HL-60 (cell line): ENCODE data around the gene ST6GALNAC1.

Experiments
- DNase-seq, 2 experiments: peaks; one replicate each; pipeline ENCODE4 v3.0.0-alpha.2; 2010 to 2020; ENCODE audit warnings: low read depth in 1 of 2, low spot score in 1 of 2
- H3K27ac ChIP-seq: fragments of 250-450 bp; sonication (Bioruptor Pico); replicated peaks from 2 replicates; pipeline ENCODE4 v1.5.1; 2020; ENCODE audit warnings: mild to moderate bottlenecking, moderate library complexity
- H3K27me3 ChIP-seq: fragments of 250-450 bp; sonication (Bioruptor Pico); 2 replicates; pipeline ENCODE4 v1.5.1; 2021; ENCODE audit warnings: mild to moderate bottlenecking, moderate library complexity; ENCODE audit not compliant: insufficient read depth, poor library complexity, severe bottlenecking
- H3K4me3 ChIP-seq: replicated peaks from 2 replicates; pipeline ENCODE4 v1.5.1; 2011; ENCODE audit warnings: mild to moderate bottlenecking, control low read depth, low read length; ENCODE audit not compliant: insufficient read depth
- CTCF ChIP-seq: IDR thresholded peaks from one replicate; pipeline ENCODE4 v1.5.1; 2011; ENCODE audit warnings: low read length, control low read depth, inconsistent platforms; ENCODE audit not compliant: insufficient read depth
- GABPA ChIP-seq: IDR thresholded peaks from 2 replicates; pipeline ENCODE4 v1.6.1; 2012; ENCODE audit warnings: low read depth
- POLR2AphosphoS5 ChIP-seq: IDR thresholded peaks from 2 replicates; pipeline ENCODE4 v1.6.1; 2012; ENCODE audit warnings: low read depth
- REST ChIP-seq: IDR thresholded peaks from 2 replicates; pipeline ENCODE4 v1.6.1; 2012; ENCODE audit warnings: low read depth; ENCODE audit not compliant: insufficient replicate concordance
- SPI1 ChIP-seq: IDR thresholded peaks from 2 replicates; pipeline ENCODE4 v1.6.1; 2012; ENCODE audit warnings: low read depth, mild to moderate bottlenecking, borderline replicate concordance

The ST6GALNAC1 gene

GRCh38 chr17:76681222-76682137, 37.9 kb upstream of the ST6GALNAC1 start:
- peak in 1 of 2 experiments; percentile 75 for DNase-seq
- no peak overlapping the region for H3K4me3 ChIP-seq
- no peak for TF ChIP-seq GABPA
- peak; percentile 84 for TF ChIP-seq CTCF
- no peak for TF ChIP-seq POLR2AphosphoS5
- TF ChIP-seq REST: no peak
- TF ChIP-seq SPI1: no peak
- H3K27me3 ChIP-seq: no peaks in the 10 kb centered on the region
- no peak overlapping the region for H3K27ac ChIP-seq

GRCh38 chr17:76679239-76679638, 35.7 kb upstream of the ST6GALNAC1 start:
- H3K27ac ChIP-seq: no peak overlapping the region
- TF ChIP-seq SPI1 (no peak), GABPA (no peak), CTCF (no peak), POLR2AphosphoS5 (no peak), REST (no peak)
- H3K27me3 ChIP-seq: no peaks in the 10 kb centered on the region
- peak in 1 of 2 experiments; percentile 42 for DNase-seq
- no peak overlapping the region for H3K4me3 ChIP-seq

- no peak overlapping the region for H3K4me3 ChIP-seq
- TF ChIP-seq REST (no peak), GABPA (no peak), POLR2AphosphoS5 (no peak), CTCF (no peak), SPI1 (no peak)
- no peak for DNase-seq
- no peak overlapping the region for H3K27ac ChIP-seq
- H3K27me3 ChIP-seq: no peaks in the 10 kb centered on the region
Measured at GRCh38 chr17:76678330-76678729, 34.8 kb upstream of the ST6GALNAC1 start.
